MM.1S (cell line): ENCODE measurements around the gene CA4.
"Not testable (repeated sequence)": the region's sequence is repeated elsewhere in the genome, so short reads cannot be mapped to it uniquely, and the experiment has no call there.

Source experiments
- DNase-seq: peaks from one replicate; pipeline ENCODE4 v3.0.0-alpha.2; 2015
- H2AFZ ChIP-seq: fragments of 300-600 bp; sonication (generic); 2 replicates; pipeline ENCODE4 v1.6.0; 2016; ENCODE audit warnings: antibody characterized with exemption, low read length
- H3F3A ChIP-seq: fragments of 300-600 bp; sonication (generic); 2 replicates; pipeline ENCODE4 v1.6.1; 2016; ENCODE audit warnings: mild to moderate bottlenecking, antibody characterized with exemption, low read length, moderate library complexity, mixed read lengths; ENCODE audit not compliant: insufficient read depth
- H3K27ac ChIP-seq: fragments of 300-600 bp; sonication (generic); 2 replicates; pipeline ENCODE4 v1.5.1; 2016; ENCODE audit warnings: mild to moderate bottlenecking, low read length
- H3K27me3 ChIP-seq: fragments of 300-600 bp; sonication (generic); replicated peaks from 2 replicates; pipeline ENCODE4 v1.6.0; 2016; ENCODE audit warnings: low read length; ENCODE audit not compliant: insufficient read depth
- H3K36me3 ChIP-seq: fragments of 300-600 bp; sonication (generic); replicated peaks from 2 replicates; pipeline ENCODE4 v1.6.1; 2016; ENCODE audit warnings: mild to moderate bottlenecking, low read length, mixed read lengths; ENCODE audit not compliant: insufficient read depth
- H3K4me1 ChIP-seq: fragments of 300-600 bp; sonication (generic); 2 replicates; pipeline ENCODE4 v1.6.1; 2016; ENCODE audit warnings: low read length, mixed read lengths
- H3K4me2 ChIP-seq: fragments of 300-600 bp; sonication (generic); 2 replicates; pipeline ENCODE4 v1.6.0; 2016; ENCODE audit warnings: low read depth, low read length
- H3K4me3 ChIP-seq: fragments of 300-600 bp; sonication (generic); 2 replicates; pipeline ENCODE4 v1.5.1; 2016; ENCODE audit warnings: low read length, mixed read lengths
- H3K79me2 ChIP-seq: fragments of 300-600 bp; sonication (generic); 2 replicates; pipeline ENCODE4 v1.6.1; 2016; ENCODE audit warnings: mixed run types, low read length, mixed read lengths
- H3K9ac ChIP-seq: fragments of 300-600 bp; sonication (generic); 2 replicates; pipeline ENCODE4 v1.6.1; 2016; ENCODE audit warnings: low read length, mixed read lengths
- H3K9me2 ChIP-seq: fragments of 300-600 bp; sonication (generic); replicated peaks from 2 replicates; pipeline ENCODE4 v1.6.1; 2016; ENCODE audit warnings: mild to moderate bottlenecking, low read length, mixed read lengths; ENCODE audit not compliant: insufficient read depth
- H3K9me3 ChIP-seq: fragments of 300-600 bp; sonication (generic); replicated peaks from 2 replicates; pipeline ENCODE4 v1.6.1; 2016; ENCODE audit warnings: mild to moderate bottlenecking, low read length, mixed read lengths; ENCODE audit not compliant: insufficient read depth
- H4K20me1 ChIP-seq: fragments of 300-600 bp; sonication (generic); 2 replicates; pipeline ENCODE4 v1.6.1; 2016; ENCODE audit warnings: mild to moderate bottlenecking, low read length, moderate library complexity, mixed read lengths; ENCODE audit not compliant: insufficient read depth
- EZH2 ChIP-seq: fragments of 300-600 bp; sonication (generic); optimal IDR thresholded peaks from 2 replicates; pipeline ENCODE3; 2017; ENCODE audit warnings: low read depth, mild to moderate bottlenecking, antibody characterized with exemption, low read length, mixed read lengths
- EZH2phosphoT487 ChIP-seq: fragments of 300-600 bp; sonication (generic); IDR thresholded peaks from 2 replicates; pipeline ENCODE4 v1.6.1; 2018; ENCODE audit warnings: antibody characterized with exemption, low read length
- TF ChIP-seq, protein P1 (sequence below): fragments of 300-600 bp; sonication (generic); IDR thresholded peaks from 2 replicates; pipeline ENCODE4 v1.5.1; 2016; ENCODE audit warnings: antibody characterized with exemption, low read length, mixed read lengths

Gene CA4

DNA sequence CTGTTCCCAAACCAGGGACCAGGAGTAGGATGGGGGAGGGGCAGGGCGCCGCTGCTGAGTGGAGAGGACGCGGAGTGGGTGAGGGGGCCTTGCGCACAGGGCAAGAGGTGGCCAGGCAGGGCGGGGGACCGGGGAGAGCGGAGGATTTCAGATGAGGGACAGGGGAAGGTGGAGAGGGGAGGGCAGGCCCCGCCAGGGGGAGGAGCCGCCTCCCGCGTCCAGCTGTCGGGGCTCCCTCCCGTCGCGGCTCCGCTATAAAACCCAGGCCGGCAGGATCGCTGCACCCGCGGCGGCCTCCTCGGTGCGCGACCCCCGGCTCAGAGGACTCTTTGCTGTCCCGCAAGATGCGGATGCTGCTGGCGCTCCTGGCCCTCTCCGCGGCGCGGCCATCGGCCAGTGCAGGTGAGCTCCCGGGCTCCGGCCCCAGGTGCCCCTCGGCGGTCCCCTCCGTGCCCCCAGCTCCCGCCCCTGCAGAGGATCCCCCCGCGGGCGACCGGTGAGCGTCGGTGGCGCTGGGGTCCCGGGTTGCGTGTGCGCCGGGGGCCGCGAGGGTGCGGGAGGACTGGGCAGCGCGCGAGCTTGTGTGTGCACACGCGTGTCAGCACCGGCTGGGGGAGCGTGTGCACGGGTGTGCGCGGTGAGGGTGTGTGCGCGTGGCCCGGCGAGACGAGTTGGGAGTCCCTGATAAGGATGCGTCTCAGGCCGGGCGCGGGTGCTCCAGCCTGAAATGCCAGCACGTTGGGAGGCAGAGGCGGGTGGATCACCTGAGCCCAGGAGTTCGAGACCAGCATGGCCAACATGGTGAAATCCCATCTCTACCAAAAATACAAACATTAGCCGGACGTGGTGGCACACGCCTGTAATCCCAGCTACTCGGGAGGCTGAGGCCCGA is at the start of gene CA4:
TSS of gene CA4 (plus strand) at position 283 of the 892 bp plus-strand sequence. CDS start at position 345, 62 bp downstream.
- H3K27me3 ChIP-seq, result peaks cover 33% of the 10 kb centered on the region
- H3K4me2 ChIP-seq, result no peak within 1 kb of the TSS
- H3K36me3 ChIP-seq, result no peaks in the 10 kb centered on the region
- H3K9me3 ChIP-seq, result no peaks in the 10 kb centered on the region
- H4K20me1 ChIP-seq, result no peaks in the 10 kb centered on the region
- no peak within 1 kb of the TSS for H2AFZ ChIP-seq
- H3K4me3 ChIP-seq, result no peak within 1 kb of the TSS
- H3K9ac ChIP-seq, result no peak within 1 kb of the TSS
- no peaks in the 10 kb centered on the region for H3K4me1 ChIP-seq
- H3K27ac ChIP-seq, result no peak within 1 kb of the TSS
- H3K9me2 ChIP-seq, result no peaks in the 10 kb centered on the region
- no peaks in the 10 kb centered on the region for H3F3A ChIP-seq
- no peak for DNase-seq
- H3K79me2 ChIP-seq, result no peaks in the 10 kb centered on the region
- TF ChIP-seq EZH2, result no peak
- TF ChIP-seq EZH2phosphoT487, result no peak
- TF ChIP-seq, protein P1, sequence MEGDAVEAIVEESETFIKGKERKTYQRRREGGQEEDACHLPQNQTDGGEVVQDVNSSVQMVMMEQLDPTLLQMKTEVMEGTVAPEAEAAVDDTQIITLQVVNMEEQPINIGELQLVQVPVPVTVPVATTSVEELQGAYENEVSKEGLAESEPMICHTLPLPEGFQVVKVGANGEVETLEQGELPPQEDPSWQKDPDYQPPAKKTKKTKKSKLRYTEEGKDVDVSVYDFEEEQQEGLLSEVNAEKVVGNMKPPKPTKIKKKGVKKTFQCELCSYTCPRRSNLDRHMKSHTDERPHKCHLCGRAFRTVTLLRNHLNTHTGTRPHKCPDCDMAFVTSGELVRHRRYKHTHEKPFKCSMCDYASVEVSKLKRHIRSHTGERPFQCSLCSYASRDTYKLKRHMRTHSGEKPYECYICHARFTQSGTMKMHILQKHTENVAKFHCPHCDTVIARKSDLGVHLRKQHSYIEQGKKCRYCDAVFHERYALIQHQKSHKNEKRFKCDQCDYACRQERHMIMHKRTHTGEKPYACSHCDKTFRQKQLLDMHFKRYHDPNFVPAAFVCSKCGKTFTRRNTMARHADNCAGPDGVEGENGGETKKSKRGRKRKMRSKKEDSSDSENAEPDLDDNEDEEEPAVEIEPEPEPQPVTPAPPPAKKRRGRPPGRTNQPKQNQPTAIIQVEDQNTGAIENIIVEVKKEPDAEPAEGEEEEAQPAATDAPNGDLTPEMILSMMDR, result no peak

DNA sequence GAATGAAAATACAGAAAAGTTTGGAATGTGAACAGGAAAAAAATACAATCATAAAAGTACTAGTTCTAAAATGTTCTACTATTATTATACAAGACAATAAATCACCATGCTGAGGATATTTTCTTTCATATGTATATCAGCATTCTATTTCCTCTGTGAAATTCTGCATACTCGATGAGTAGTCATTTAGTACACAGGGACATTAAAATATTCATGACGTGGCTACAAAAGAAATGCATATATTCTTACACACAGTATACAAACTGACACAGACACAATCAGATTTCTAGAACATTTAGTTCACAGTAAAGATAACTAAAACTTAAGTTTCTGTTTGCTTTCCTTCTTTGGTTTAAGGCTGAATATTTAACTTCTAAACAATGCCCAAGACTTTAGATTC is 49.2 kb upstream of the CA4 start:
- H3K4me3 ChIP-seq, H2AFZ ChIP-seq, H3K36me3 ChIP-seq, H4K20me1 ChIP-seq, H3K4me1 ChIP-seq, H3K79me2 ChIP-seq, H3K27me3 ChIP-seq, H3K4me2 ChIP-seq, H3F3A ChIP-seq, H3K27ac ChIP-seq, H3K9me2 ChIP-seq, H3K9me3 ChIP-seq, H3K9ac ChIP-seq, DNase-seq: not testable (repeated sequence)

DNA sequence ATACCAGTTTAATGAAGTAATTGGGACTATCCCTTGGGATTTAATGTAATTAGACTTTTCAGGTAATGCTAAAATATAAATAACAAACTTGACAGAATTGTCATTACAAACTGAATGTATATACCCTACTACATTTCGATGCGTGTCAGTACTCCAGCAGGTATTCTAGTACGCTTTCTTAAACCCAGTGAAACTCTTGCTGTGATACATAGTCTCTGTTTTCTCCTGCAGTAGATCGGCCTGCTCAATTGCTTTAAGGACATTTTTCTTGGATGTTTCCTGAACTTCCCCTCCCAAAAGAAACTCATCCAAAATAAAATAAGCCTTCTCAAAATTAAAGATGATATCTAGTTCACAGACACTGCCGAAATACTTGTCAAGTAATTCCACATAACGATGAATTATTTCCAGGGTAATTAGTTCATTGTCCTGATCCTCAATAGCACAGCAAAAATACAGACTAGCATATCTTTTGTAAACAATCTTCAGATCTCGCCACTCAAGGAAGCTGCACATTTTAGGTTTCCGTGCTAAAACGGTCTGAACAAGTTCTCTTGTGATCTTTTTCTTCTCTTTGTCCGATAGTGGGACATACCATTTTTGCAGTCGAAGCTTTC is 47.6 kb upstream of the CA4 start:
- not testable (repeated sequence) for H3F3A ChIP-seq, H3K9ac ChIP-seq, H4K20me1 ChIP-seq, DNase-seq, H3K4me3 ChIP-seq, H3K4me1 ChIP-seq, H3K9me3 ChIP-seq, H3K27me3 ChIP-seq, H3K27ac ChIP-seq, H2AFZ ChIP-seq, H3K9me2 ChIP-seq, H3K36me3 ChIP-seq, H3K4me2 ChIP-seq, H3K79me2 ChIP-seq

DNA sequence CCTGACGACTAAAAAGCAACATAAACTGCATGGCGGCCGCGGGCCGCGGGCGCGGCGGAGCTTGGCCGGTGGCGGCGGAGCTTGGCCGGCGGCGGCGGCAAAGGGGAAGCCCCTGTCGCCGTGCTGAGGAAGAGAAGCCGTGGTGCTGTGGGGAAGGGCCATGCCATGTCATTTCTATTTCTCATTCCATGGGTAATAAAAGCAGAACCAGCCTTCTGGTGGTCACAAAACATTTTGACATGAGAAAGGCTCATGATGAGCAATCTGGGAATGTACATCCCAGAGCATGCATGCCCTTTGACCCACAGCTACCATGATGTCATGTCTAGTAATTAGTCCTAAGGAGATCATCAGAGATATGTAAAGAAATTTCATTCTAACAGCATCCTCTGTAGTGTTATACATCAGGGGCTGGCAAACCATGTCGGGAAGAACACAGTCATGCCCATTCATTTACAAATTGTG is 47.1 kb upstream of the CA4 start:
- no peaks in the 10 kb centered on the region for H3K27me3 ChIP-seq
- no peaks in the 10 kb centered on the region for H3K9me3 ChIP-seq
- H3F3A ChIP-seq, result no peaks in the 10 kb centered on the region
- H3K79me2 ChIP-seq, result no peaks in the 10 kb centered on the region
- no peak overlapping the region for H3K27ac ChIP-seq
- peak overlapping the region; percentile 33; the same call in 1 of the 2 replicates for H3K4me2 ChIP-seq
- no peak overlapping the region for H3K9ac ChIP-seq
- no peak overlapping the region for H3K4me3 ChIP-seq
- H4K20me1 ChIP-seq, result no peaks in the 10 kb centered on the region
- no peak for DNase-seq
- TF ChIP-seq EZH2 (no peak), EZH2phosphoT487 (no peak)
- TF ChIP-seq, protein P1, result no peak
- no peaks in the 10 kb centered on the region for H3K36me3 ChIP-seq
- H3K9me2 ChIP-seq, result no peaks in the 10 kb centered on the region
- H2AFZ ChIP-seq, result no peak overlapping the region
- H3K4me1 ChIP-seq, result no peaks in the 10 kb centered on the region
